HCT116 (cell line): ENCODE data around the gene OPTN. TPM values are rescaled to one million over a fixed set of nuclear protein-coding genes. Genes with fewer than 3 reads are reported as not detected.

ENCODE experiments used
- ATAC-seq: fragments of 200-7000 bp; cut with Tn5 transposase; 2 replicates; pipeline ENCODE4 v1.9.1; 2020; ENCODE audit warnings: mild to moderate bottlenecking, moderate library complexity
- BruUV-seq: library from RNA; stranded (reverse); fragments of 400-500 nt; replicated peaks from 2 replicates; lab custom pipeline; 2021; lab: Mats Ljungman, UMichigan
- CTCF ChIA-PET: fragments of 300-600 bp; sonication (Branson Sonifier 250); formaldehyde crosslinking; loops from one replicate; lab custom pipeline; 2021; ENCODE audit warnings: antibody characterized with exemption; lab: Charles Lee
- POLR2A ChIA-PET: fragments of 300-600, 350-600 bp; sonication (Branson Sonifier 250); formaldehyde crosslinking; loops from one replicate; lab custom pipeline; 2021; ENCODE audit warnings: antibody characterized with exemption; lab: Charles Lee
- RAD21 ChIA-PET, 2 experiments: fragments of 300-600 bp; sonication (Branson Sonifier 250); formaldehyde crosslinking; loops; one replicate each; lab custom pipeline; 2023; ENCODE audit warnings: low total read pairs in 2 of 2; ENCODE audit not compliant: uncharacterized antibody in 2 of 2, unreplicated experiment in 2 of 2, low non-redundant PET in 1 of 2; lab: Charles Lee
- DNase-seq: peaks from one replicate; pipeline ENCODE4 v3.0.0-alpha.2; 2010; ENCODE audit warnings: low read depth, low spot score
- H2AFZ ChIP-seq: fragments of 200-600 bp; shearing (Covaris generic), sonication (generic); 2 replicates; pipeline ENCODE4 v1.6.1; 2017; ENCODE audit warnings: low read depth, mixed run types, mixed read lengths, antibody characterized with exemption, low read length; ENCODE audit not compliant: poor library complexity, severe bottlenecking
- H3K27ac ChIP-seq: 2 replicates; pipeline ENCODE4 v1.5.1; 2012; ENCODE audit warnings: low read depth, low read length
- H3K27me3 ChIP-seq: fragments of 200-600 bp; sonication (generic); 2 replicates; pipeline ENCODE4 v1.6.1; 2016; ENCODE audit warnings: mixed run types, low read length, mixed read lengths; ENCODE audit not compliant: insufficient read depth
- H3K36me3 ChIP-seq, 2 experiments: fragments of 200-500 bp in 1 of 2; fragments of 200-600 bp in 1 of 2; sonication (Bioruptor generic) in 1 of 2; sonication (generic) in 1 of 2; 2 replicates each; pipeline versions ENCODE4 v1.5.1 to v1.6.1; 2014 to 2016; ENCODE audit warnings: low read length in 2 of 2, inconsistent platforms in 1 of 2, mixed read lengths in 1 of 2, mixed run types in 1 of 2; ENCODE audit not compliant: insufficient read depth in 2 of 2, control insufficient read depth in 1 of 2
- H3K4me1 ChIP-seq, 2 experiments: fragments of 200-600 bp in 1 of 2; sonication (generic) in 1 of 2; 2 replicates each; pipeline versions ENCODE4 v1.5.1 to v1.6.1; 2012 to 2017; ENCODE audit warnings: low read length in 2 of 2, inconsistent platforms in 1 of 2, mild to moderate bottlenecking in 1 of 2, mixed read lengths in 1 of 2, mixed run types in 1 of 2, moderate library complexity in 1 of 2; ENCODE audit not compliant: insufficient read depth in 2 of 2, control insufficient read depth in 1 of 2
- H3K4me2 ChIP-seq: fragments of 200-600 bp; sonication (generic); 2 replicates; pipeline ENCODE4 v1.6.1; 2017; ENCODE audit warnings: mixed run types, low read length, mixed read lengths
- H3K4me3 ChIP-seq, 2 experiments: fragments of 200-600 bp in 1 of 2; sonication (generic) in 1 of 2; replicated peaks in 1 of 2; 2 replicates each; pipeline ENCODE4 v1.5.1; 2011 to 2016; ENCODE audit warnings: low read length in 2 of 2, control low read depth in 1 of 2, low read depth in 1 of 2, mild to moderate bottlenecking in 1 of 2, mixed read lengths in 1 of 2, mixed run types in 1 of 2
- H3K79me2 ChIP-seq: fragments of 200-600 bp; sonication (generic); 2 replicates; pipeline ENCODE4 v1.6.1; 2017; ENCODE audit warnings: mild to moderate bottlenecking, mixed run types, low read length, moderate library complexity, mixed read lengths; ENCODE audit not compliant: insufficient read depth
- H3K9ac ChIP-seq: fragments of 200-600 bp; sonication (generic); 2 replicates; pipeline ENCODE4 v1.6.1; 2016; ENCODE audit warnings: low read length, mixed read lengths
- H3K9me2 ChIP-seq: fragments of 200-600 bp; sonication (generic), shearing (Covaris generic); 2 replicates; pipeline ENCODE4 v1.6.1; 2017; ENCODE audit warnings: mixed run types, mild to moderate bottlenecking, moderate library complexity; ENCODE audit not compliant: insufficient read depth
- H3K9me3 ChIP-seq, 2 experiments: fragments of 200-500 bp in 1 of 2; fragments of 200-600 bp in 1 of 2; sonication (Bioruptor generic) in 1 of 2; sonication (generic) in 1 of 2; 2 replicates each; pipeline ENCODE4 v1.6.1; 2014 to 2017; ENCODE audit warnings: low read length in 2 of 2, mixed read lengths in 2 of 2, inconsistent platforms in 1 of 2, low read depth in 1 of 2, mild to moderate bottlenecking in 1 of 2, mixed run types in 1 of 2, moderate library complexity in 1 of 2; ENCODE audit not compliant: control insufficient read depth in 1 of 2, insufficient read depth in 1 of 2
- H4K20me1 ChIP-seq: fragments of 200-600 bp; sonication (generic), shearing (Covaris generic); 2 replicates; pipeline ENCODE4 v1.6.1; 2017; ENCODE audit warnings: mixed run types, mild to moderate bottlenecking, moderate library complexity; ENCODE audit not compliant: insufficient read depth
- ATF3 ChIP-seq: IDR thresholded peaks from 2 replicates; pipeline ENCODE4 v1.6.1; 2012
- CBX3 ChIP-seq: IDR thresholded peaks from 2 replicates; pipeline ENCODE4 v1.6.1; 2012; ENCODE audit warnings: low read depth
- EGR1 ChIP-seq: IDR thresholded peaks from 2 replicates; pipeline ENCODE4 v1.6.1; 2012; ENCODE audit warnings: low read depth
- ELF1 ChIP-seq: IDR thresholded peaks from 2 replicates; pipeline ENCODE4 v1.6.1; 2012; ENCODE audit warnings: low read depth, borderline replicate concordance
- EZH2 ChIP-seq: fragments of 200-600 bp; sonication (generic); IDR thresholded peaks from 2 replicates; pipeline ENCODE4 v1.6.1; 2017; ENCODE audit warnings: antibody characterized with exemption, mixed run types
- FOSL1 ChIP-seq: IDR thresholded peaks from 2 replicates; pipeline ENCODE4 v1.6.1; 2012; ENCODE audit warnings: low read depth
- JUND ChIP-seq: IDR thresholded peaks from 2 replicates; pipeline ENCODE4 v1.6.1; 2012
- POLR2A ChIP-seq: IDR thresholded peaks from 2 replicates; pipeline ENCODE4 v1.7.0; 2011; ENCODE audit warnings: borderline replicate concordance; ENCODE audit not compliant: insufficient read depth, insufficient read length; ENCODE audit errors: extremely low read depth
- POLR2AphosphoS5 ChIP-seq: IDR thresholded peaks from 2 replicates; pipeline ENCODE4 v1.6.1; 2011; ENCODE audit warnings: mild to moderate bottlenecking, low read depth, low read length, moderate library complexity
- SRF ChIP-seq: IDR thresholded peaks from 2 replicates; pipeline ENCODE4 v1.6.1; 2012; ENCODE audit warnings: low read depth
- YY1 ChIP-seq: IDR thresholded peaks from 2 replicates; pipeline ENCODE4 v1.6.1; 2011; ENCODE audit warnings: low read length, low read depth, moderate library complexity, mild to moderate bottlenecking; ENCODE audit not compliant: insufficient replicate concordance; ENCODE audit errors: extremely low read depth
- intact Hi-C: fragments of 100-400 bp; cut with micrococcal nuclease; formaldehyde crosslinking; loops from 2 replicates; pipeline ENCODE4 v1.10.0; 2022
- total RNA-seq: library from RNA; stranded (reverse); gene quantifications from one replicate; pipeline ENCODE4 v1.2.1, GENCODE V29; 2021; ENCODE audit not compliant: unreplicated experiment
- TF ChIP-seq, protein P1 (sequence below), 3 experiments: fragments of 200-600 bp in 1 of 3; sonication (generic) in 1 of 3; IDR thresholded peaks in 2 of 3; conservative IDR thresholded peaks in 1 of 3; 2 replicates each; pipeline ENCODE4 v1.5.1; 2012 to 2017; ENCODE audit warnings: low read depth in 2 of 3, low read length in 2 of 3, antibody characterized with exemption in 1 of 3, borderline replicate concordance in 1 of 3, control low read depth in 1 of 3, mild to moderate bottlenecking in 1 of 3, mixed read lengths in 1 of 3, mixed run types in 1 of 3, moderate library complexity in 1 of 3; ENCODE audit not compliant: insufficient read depth in 1 of 3
- TF ChIP-seq, protein P2 (sequence below): IDR thresholded peaks from 2 replicates; pipeline ENCODE4 v1.6.1; 2012; ENCODE audit warnings: low read depth

Gene OPTN
- total RNA-seq, 1 experiment from 2014 or later = 17.0 TPM

GRCh38 chr10:13104697-13105096, 4.7 kb downstream of the OPTN start:
- H3K27me3 ChIP-seq = no peaks in the 10 kb centered on the region
- H3K4me3 ChIP-seq = no peak overlapping the region
- BruUV-seq = no TSS peak
- no peak overlapping the region for H3K4me2 ChIP-seq
- no peak overlapping the region for H3K9ac ChIP-seq
- no peaks in the 10 kb centered on the region for H4K20me1 ChIP-seq
- H3K79me2 ChIP-seq = no peaks in the 10 kb centered on the region
- TF ChIP-seq, protein P1, sequence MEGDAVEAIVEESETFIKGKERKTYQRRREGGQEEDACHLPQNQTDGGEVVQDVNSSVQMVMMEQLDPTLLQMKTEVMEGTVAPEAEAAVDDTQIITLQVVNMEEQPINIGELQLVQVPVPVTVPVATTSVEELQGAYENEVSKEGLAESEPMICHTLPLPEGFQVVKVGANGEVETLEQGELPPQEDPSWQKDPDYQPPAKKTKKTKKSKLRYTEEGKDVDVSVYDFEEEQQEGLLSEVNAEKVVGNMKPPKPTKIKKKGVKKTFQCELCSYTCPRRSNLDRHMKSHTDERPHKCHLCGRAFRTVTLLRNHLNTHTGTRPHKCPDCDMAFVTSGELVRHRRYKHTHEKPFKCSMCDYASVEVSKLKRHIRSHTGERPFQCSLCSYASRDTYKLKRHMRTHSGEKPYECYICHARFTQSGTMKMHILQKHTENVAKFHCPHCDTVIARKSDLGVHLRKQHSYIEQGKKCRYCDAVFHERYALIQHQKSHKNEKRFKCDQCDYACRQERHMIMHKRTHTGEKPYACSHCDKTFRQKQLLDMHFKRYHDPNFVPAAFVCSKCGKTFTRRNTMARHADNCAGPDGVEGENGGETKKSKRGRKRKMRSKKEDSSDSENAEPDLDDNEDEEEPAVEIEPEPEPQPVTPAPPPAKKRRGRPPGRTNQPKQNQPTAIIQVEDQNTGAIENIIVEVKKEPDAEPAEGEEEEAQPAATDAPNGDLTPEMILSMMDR (IDR thresholded peaks at IDR 0.05 in 2 of 3, conservative IDR thresholded peaks at IDR 0.05 in 1 of 3; ENCODE audit: borderline replicate concordance in 1 of 3, insufficient read depth in 1 of 3, low read depth in 2 of 3, low read length in 2 of 3) = peak in 1 of 3 experiments; percentile 11; a peak in 1 of 6 replicates
- no peak for TF ChIP-seq SRF
- no peak overlapping the region for H2AFZ ChIP-seq
- DNase-seq = no peak
- ChIA-PET POLR2A (no interaction called here), CTCF (no interaction called here), RAD21 (no interaction called here)
- no peaks in the 10 kb centered on the region for H3K9me3 ChIP-seq
- ATAC-seq = no peak
- H3K36me3 ChIP-seq = no peaks in the 10 kb centered on the region
- peaks cover 8 to 13% of the 10 kb centered on the region in 2 experiments for H3K4me1 ChIP-seq
- H3K27ac ChIP-seq = no peak overlapping the region
- no peaks in the 10 kb centered on the region for H3K9me2 ChIP-seq
- intact Hi-C loops = no loop called here

GRCh38 chr10:13105184-13105583, 5.2 kb downstream of the OPTN start:
- intact Hi-C loops = no loop called here
- ChIA-PET RAD21 (no interaction called here), POLR2A (no interaction called here), CTCF (no interaction called here)
- H3K9me3 ChIP-seq = no peaks in the 10 kb centered on the region
- no peaks in the 10 kb centered on the region for H4K20me1 ChIP-seq
- no peak for ATAC-seq
- H3K4me2 ChIP-seq = no peak overlapping the region
- H3K27me3 ChIP-seq = no peaks in the 10 kb centered on the region
- no peak overlapping the region for H3K4me3 ChIP-seq
- H3K9ac ChIP-seq = no peak overlapping the region
- no peaks in the 10 kb centered on the region for H3K36me3 ChIP-seq
- no peaks in the 10 kb centered on the region for H3K9me2 ChIP-seq
- DNase-seq = no peak
- no TSS peak for BruUV-seq
- peaks cover 8 to 13% of the 10 kb centered on the region in 2 experiments for H3K4me1 ChIP-seq
- no peak overlapping the region for H2AFZ ChIP-seq
- H3K79me2 ChIP-seq = no peaks in the 10 kb centered on the region
- no peak overlapping the region for H3K27ac ChIP-seq
- TF ChIP-seq CBX3 (no peak), EZH2 (no peak), ELF1 (no peak), EGR1 (no peak), POLR2A (no peak), YY1 (no peak), FOSL1 (no peak), ATF3 (no peak), POLR2AphosphoS5 (no peak), JUND (no peak)
- TF ChIP-seq, protein P2, sequence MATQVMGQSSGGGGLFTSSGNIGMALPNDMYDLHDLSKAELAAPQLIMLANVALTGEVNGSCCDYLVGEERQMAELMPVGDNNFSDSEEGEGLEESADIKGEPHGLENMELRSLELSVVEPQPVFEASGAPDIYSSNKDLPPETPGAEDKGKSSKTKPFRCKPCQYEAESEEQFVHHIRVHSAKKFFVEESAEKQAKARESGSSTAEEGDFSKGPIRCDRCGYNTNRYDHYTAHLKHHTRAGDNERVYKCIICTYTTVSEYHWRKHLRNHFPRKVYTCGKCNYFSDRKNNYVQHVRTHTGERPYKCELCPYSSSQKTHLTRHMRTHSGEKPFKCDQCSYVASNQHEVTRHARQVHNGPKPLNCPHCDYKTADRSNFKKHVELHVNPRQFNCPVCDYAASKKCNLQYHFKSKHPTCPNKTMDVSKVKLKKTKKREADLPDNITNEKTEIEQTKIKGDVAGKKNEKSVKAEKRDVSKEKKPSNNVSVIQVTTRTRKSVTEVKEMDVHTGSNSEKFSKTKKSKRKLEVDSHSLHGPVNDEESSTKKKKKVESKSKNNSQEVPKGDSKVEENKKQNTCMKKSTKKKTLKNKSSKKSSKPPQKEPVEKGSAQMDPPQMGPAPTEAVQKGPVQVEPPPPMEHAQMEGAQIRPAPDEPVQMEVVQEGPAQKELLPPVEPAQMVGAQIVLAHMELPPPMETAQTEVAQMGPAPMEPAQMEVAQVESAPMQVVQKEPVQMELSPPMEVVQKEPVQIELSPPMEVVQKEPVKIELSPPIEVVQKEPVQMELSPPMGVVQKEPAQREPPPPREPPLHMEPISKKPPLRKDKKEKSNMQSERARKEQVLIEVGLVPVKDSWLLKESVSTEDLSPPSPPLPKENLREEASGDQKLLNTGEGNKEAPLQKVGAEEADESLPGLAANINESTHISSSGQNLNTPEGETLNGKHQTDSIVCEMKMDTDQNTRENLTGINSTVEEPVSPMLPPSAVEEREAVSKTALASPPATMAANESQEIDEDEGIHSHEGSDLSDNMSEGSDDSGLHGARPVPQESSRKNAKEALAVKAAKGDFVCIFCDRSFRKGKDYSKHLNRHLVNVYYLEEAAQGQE = no peak
- TF ChIP-seq, protein P1 (IDR thresholded peaks at IDR 0.05 in 2 of 3, conservative IDR thresholded peaks at IDR 0.05 in 1 of 3; ENCODE audit: borderline replicate concordance in 1 of 3, insufficient read depth in 1 of 3, low read depth in 2 of 3, low read length in 2 of 3) = no peak
